ENCODE data around the gene CARF.
A peak's percentile ranks its signal among the peaks of the same experiment; 100 is the strongest.
"Not testable (repeated sequence)": the region's sequence is repeated elsewhere in the genome, so short reads cannot be mapped to it uniquely, and the experiment has no call there.

CARF gene

DNA sequence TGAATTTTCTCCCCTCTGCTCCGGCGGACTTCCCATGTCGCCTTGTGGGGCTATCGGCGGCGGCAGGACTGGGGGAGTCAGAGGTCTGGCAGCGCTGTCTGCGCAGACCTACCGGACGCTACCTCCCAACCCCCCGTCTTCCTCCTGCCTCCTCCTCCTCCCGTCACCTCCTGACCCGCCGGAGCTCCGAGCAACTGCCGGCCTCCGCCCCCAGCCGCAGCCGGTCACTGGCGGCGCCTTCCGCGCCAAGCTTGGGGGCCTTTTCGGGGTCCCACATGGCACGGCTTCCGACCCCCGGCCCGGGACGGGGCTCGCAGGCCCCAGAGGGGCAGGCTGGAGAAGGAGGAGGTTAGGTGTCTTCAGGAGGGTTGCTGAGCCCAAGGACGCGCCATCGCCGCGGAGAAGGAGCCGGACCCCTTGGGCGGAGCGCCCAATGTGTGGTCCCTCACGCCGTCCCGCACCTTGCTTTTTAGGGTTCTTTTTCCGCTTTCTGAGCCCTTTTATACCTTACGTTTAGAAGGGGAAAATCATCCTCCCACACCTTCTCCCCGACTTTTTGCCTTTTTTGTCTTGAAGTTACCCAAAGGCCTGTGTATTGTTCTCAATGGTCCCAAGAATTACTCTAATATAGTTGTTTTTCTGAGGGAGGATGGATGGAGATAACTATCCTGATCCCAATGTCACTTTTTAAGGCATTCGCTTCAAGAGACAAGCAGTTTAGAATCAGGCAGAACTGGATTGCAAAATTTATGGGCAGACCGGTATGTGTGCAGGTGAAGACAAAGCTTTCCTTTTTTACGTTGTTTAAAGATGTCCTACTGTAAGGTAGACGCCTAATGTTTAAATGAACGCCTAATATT is 497 bp downstream of the CARF start:
- H3K4me1 ChIP-seq (ENCODE audit: control insufficient read depth, insufficient read depth, low read length); CTCF ChIA-PET; H3K9me3 ChIP-seq (ENCODE audit: control insufficient read depth, insufficient read depth, low read depth, low read length); POLR2A ChIA-PET; H3K36me3 ChIP-seq (ENCODE audit: control insufficient read depth in 2 of 2, insufficient read depth in 1 of 2, low read length in 2 of 2): not testable (repeated sequence)
- H3K27ac ChIP-seq (ENCODE audit: extremely low read depth, low read depth, low read length), result peak overlapping the region; percentile 64
- peak overlapping the region; percentile 67 for H3K4me3 ChIP-seq (ENCODE audit: low read depth, low read length)
- TF ChIP-seq, protein P1, sequence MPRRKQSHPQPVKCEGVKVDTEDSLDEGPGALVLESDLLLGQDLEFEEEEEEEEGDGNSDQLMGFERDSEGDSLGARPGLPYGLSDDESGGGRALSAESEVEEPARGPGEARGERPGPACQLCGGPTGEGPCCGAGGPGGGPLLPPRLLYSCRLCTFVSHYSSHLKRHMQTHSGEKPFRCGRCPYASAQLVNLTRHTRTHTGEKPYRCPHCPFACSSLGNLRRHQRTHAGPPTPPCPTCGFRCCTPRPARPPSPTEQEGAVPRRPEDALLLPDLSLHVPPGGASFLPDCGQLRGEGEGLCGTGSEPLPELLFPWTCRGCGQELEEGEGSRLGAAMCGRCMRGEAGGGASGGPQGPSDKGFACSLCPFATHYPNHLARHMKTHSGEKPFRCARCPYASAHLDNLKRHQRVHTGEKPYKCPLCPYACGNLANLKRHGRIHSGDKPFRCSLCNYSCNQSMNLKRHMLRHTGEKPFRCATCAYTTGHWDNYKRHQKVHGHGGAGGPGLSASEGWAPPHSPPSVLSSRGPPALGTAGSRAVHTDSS (tag by site-specific recombination; IDR thresholded peaks at IDR 0.05), result 0 out of 2 replicates have a peak, but pooled peaks have one; percentile 68
- TF ChIP-seq ZNF335 (tag by site-specific recombination; conservative IDR thresholded peaks at IDR 0.05), result peak; percentile 19
- 0 out of 2 replicates have a peak, but pooled peaks have one; percentile 5 for TF ChIP-seq GLIS2 (tag by site-specific recombination; IDR thresholded peaks at IDR 0.05)
- peak; percentile 10; the same call in 1 of the 2 replicates for TF ChIP-seq ZEB2 (tag by site-specific recombination; IDR thresholded peaks at IDR 0.05)

DNA sequence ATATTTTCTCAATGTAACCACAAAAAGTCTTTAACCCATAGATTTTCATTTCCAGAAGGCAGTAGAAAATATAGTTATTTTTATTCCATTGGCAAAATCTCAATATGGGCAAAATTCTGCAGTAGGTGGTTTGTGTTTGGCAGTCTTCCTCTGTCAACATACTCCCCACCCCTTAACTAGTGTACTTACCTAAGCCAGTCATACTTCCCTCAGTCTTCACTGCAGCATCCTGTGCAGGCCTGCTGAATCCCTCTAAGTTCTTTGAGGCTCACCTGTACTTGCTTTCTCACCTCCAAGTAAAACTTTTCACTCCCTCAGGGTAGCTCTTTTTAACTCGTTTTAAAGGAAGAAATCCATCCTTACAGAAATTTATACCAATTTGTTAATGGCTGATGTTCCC is 6.8 kb downstream of the CARF start:
- CTCF ChIA-PET, result no interaction called here
- no peak overlapping the region for H3K4me3 ChIP-seq (ENCODE audit: low read depth, low read length)
- H3K9me3 ChIP-seq (ENCODE audit: control insufficient read depth, insufficient read depth, low read depth, low read length), result no peaks in the 10 kb centered on the region
- POLR2A ChIA-PET, result no interaction called here
- no peak for TF ChIP-seq ZNF155 (tag by site-specific recombination; IDR thresholded peaks at IDR 0.05)
- TF ChIP-seq MEIS1 (CRISPR knock-in tag; IDR thresholded peaks at IDR 0.05; ENCODE audit: borderline replicate concordance), result no peak
- no peak for TF ChIP-seq ZNF544 (tag by site-specific recombination; IDR thresholded peaks at IDR 0.05)
- no peak for TF ChIP-seq ZNF624 (tag by site-specific recombination; IDR thresholded peaks at IDR 0.05)
- TF ChIP-seq GLIS1 (tag by site-specific recombination; IDR thresholded peaks at IDR 0.05), result no peak
- TF ChIP-seq OSR2 (tag by site-specific recombination; IDR thresholded peaks at IDR 0.05), result no peak
- no peak for TF ChIP-seq ZNF548 (tag by site-specific recombination; IDR thresholded peaks at IDR 0.05)
- TF ChIP-seq ZNF843 (tag by site-specific recombination; IDR thresholded peaks at IDR 0.05), result no peak
- no peak for TF ChIP-seq ZBTB21 (tag by site-specific recombination; IDR thresholded peaks at IDR 0.05)
- TF ChIP-seq ZNF610 (tag by site-specific recombination; IDR thresholded peaks at IDR 0.05; ENCODE audit: borderline replicate concordance), result no peak
- no peak for TF ChIP-seq TCF7L2 (IDR thresholded peaks at IDR 0.05; ENCODE audit: borderline replicate concordance, low read depth, low read length)
- TF ChIP-seq ZNF792 (tag by site-specific recombination; IDR thresholded peaks at IDR 0.05), result no peak
- no peak for TF ChIP-seq ZNF785 (tag by site-specific recombination; IDR thresholded peaks at IDR 0.05)
- no peak for TF ChIP-seq KLF1 (tag by site-specific recombination; IDR thresholded peaks at IDR 0.05)
- TF ChIP-seq ZNF184 (tag by site-specific recombination; IDR thresholded peaks at IDR 0.05), result no peak
- TF ChIP-seq ZBTB1 (tag by site-specific recombination; IDR thresholded peaks at IDR 0.05), result no peak
- no peak for TF ChIP-seq ZNF211 (tag by site-specific recombination; IDR thresholded peaks at IDR 0.05; ENCODE audit: low read depth)
- TF ChIP-seq SALL2 (tag by site-specific recombination; IDR thresholded peaks at IDR 0.05; ENCODE audit: borderline replicate concordance), result no peak
- TF ChIP-seq ZNF776 (tag by site-specific recombination; IDR thresholded peaks at IDR 0.05; ENCODE audit: borderline replicate concordance), result no peak
- TF ChIP-seq, protein P2, sequence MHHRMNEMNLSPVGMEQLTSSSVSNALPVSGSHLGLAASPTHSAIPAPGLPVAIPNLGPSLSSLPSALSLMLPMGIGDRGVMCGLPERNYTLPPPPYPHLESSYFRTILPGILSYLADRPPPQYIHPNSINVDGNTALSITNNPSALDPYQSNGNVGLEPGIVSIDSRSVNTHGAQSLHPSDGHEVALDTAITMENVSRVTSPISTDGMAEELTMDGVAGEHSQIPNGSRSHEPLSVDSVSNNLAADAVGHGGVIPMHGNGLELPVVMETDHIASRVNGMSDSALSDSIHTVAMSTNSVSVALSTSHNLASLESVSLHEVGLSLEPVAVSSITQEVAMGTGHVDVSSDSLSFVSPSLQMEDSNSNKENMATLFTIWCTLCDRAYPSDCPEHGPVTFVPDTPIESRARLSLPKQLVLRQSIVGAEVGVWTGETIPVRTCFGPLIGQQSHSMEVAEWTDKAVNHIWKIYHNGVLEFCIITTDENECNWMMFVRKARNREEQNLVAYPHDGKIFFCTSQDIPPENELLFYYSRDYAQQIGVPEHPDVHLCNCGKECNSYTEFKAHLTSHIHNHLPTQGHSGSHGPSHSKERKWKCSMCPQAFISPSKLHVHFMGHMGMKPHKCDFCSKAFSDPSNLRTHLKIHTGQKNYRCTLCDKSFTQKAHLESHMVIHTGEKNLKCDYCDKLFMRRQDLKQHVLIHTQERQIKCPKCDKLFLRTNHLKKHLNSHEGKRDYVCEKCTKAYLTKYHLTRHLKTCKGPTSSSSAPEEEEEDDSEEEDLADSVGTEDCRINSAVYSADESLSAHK (tag by site-specific recombination; IDR thresholded peaks at IDR 0.05), result no peak
- H3K4me1 ChIP-seq (ENCODE audit: control insufficient read depth, insufficient read depth, low read length), result no peaks in the 10 kb centered on the region
- no peak overlapping the region for H3K27ac ChIP-seq (ENCODE audit: extremely low read depth, low read depth, low read length)
- H3K36me3 ChIP-seq (ENCODE audit: control insufficient read depth in 2 of 2, insufficient read depth in 1 of 2, low read length in 2 of 2), result peaks cover 0 to 6% of the 10 kb centered on the region in 2 experiments; a peak in 2 of 3 replicates

All from HEK293 (cell line).